Skeletal muscle satellite cell (primary cell): Measurements from ENCODE around the gene CA4.

Source experiments
- H3K27me3 ChIP-seq: 2 replicates; pipeline ENCODE4 v1.7.0; 2013; ENCODE audit warnings: low read length; ENCODE audit not compliant: control insufficient read depth, insufficient read depth
- H3K36me3 ChIP-seq: 2 replicates; pipeline ENCODE4 v1.7.0; 2013; ENCODE audit warnings: mild to moderate bottlenecking, control low read depth, low read length; ENCODE audit not compliant: insufficient read depth
- H3K4me1 ChIP-seq: 2 replicates; pipeline ENCODE4 v1.7.0; 2013; ENCODE audit warnings: low read length; ENCODE audit not compliant: control insufficient read depth, insufficient read depth
- H3K4me2 ChIP-seq: 2 replicates; pipeline ENCODE4 v1.7.0; 2013; ENCODE audit warnings: mild to moderate bottlenecking, low read length
- H3K4me3 ChIP-seq: 2 replicates; pipeline ENCODE4 v1.7.0; 2013; ENCODE audit warnings: low read length
- H3K9ac ChIP-seq: 2 replicates; pipeline ENCODE4 v1.7.0; 2013; ENCODE audit warnings: mild to moderate bottlenecking, low read depth, low read length, moderate library complexity
- H3K9me3 ChIP-seq: replicated peaks from 2 replicates; pipeline ENCODE4 v1.7.0; 2013; ENCODE audit warnings: mild to moderate bottlenecking, control low read depth, low read length

The CA4 gene

GRCh38 chr17:60160829-60161501 is 11.2 kb downstream of the CA4 start:
- Histone ChIP-seq H3K9ac (no peak overlapping the region), H3K4me2 (no peak overlapping the region), H3K9me3 (no peaks in the 10 kb centered on the region), H3K4me3 (no peak overlapping the region), H3K36me3 (no peaks in the 10 kb centered on the region), H3K4me1 (no peaks in the 10 kb centered on the region), H3K27me3 (peaks cover 48% of the 10 kb centered on the region)

GRCh38 chr17:60161598-60162330 is 12.0 kb downstream of the CA4 start:
- no peaks in the 10 kb centered on the region for H3K36me3 ChIP-seq
- no peak overlapping the region for H3K4me2 ChIP-seq
- H3K4me3 ChIP-seq = no peak overlapping the region
- peaks cover 41% of the 10 kb centered on the region for H3K27me3 ChIP-seq
- H3K9ac ChIP-seq = no peak overlapping the region
- no peaks in the 10 kb centered on the region for H3K9me3 ChIP-seq
- H3K4me1 ChIP-seq = no peaks in the 10 kb centered on the region

- H3K4me2 ChIP-seq = no peak overlapping the region
- no peak overlapping the region for H3K4me3 ChIP-seq
- no peaks in the 10 kb centered on the region for H3K4me1 ChIP-seq
- H3K36me3 ChIP-seq = no peaks in the 10 kb centered on the region
- no peak overlapping the region for H3K9ac ChIP-seq
- H3K27me3 ChIP-seq = peaks cover 39% of the 10 kb centered on the region
- H3K9me3 ChIP-seq = no peaks in the 10 kb centered on the region
Observed at GRCh38 chr17:60163108-60163784, 13.5 kb downstream of the CA4 start.

- H3K4me2 ChIP-seq = no peak overlapping the region
- H3K9me3 ChIP-seq = no peaks in the 10 kb centered on the region
- peaks cover 30% of the 10 kb centered on the region for H3K27me3 ChIP-seq
- H3K9ac ChIP-seq = no peak overlapping the region
- no peaks in the 10 kb centered on the region for H3K36me3 ChIP-seq
- no peak overlapping the region for H3K4me3 ChIP-seq
- H3K4me1 ChIP-seq = no peaks in the 10 kb centered on the region
Observed at GRCh38 chr17:60164164-60164563, 14.4 kb downstream of the CA4 start.

GRCh38 chr17:60164697-60165096 is 14.9 kb downstream of the CA4 start:
- H3K36me3 ChIP-seq = no peaks in the 10 kb centered on the region
- no peak overlapping the region for H3K4me2 ChIP-seq
- no peaks in the 10 kb centered on the region for H3K4me1 ChIP-seq
- no peak overlapping the region for H3K9ac ChIP-seq
- no peak overlapping the region for H3K4me3 ChIP-seq
- H3K27me3 ChIP-seq = peaks cover 25% of the 10 kb centered on the region
- H3K9me3 ChIP-seq = no peaks in the 10 kb centered on the region

GRCh38 chr17:60165223-60165622 is 15.4 kb downstream of the CA4 start:
- H3K9ac ChIP-seq = no peak overlapping the region
- no peaks in the 10 kb centered on the region for H3K36me3 ChIP-seq
- peaks cover 20% of the 10 kb centered on the region for H3K27me3 ChIP-seq
- H3K4me2 ChIP-seq = no peak overlapping the region
- no peaks in the 10 kb centered on the region for H3K9me3 ChIP-seq
- peaks cover 5% of the 10 kb centered on the region for H3K4me1 ChIP-seq
- no peak overlapping the region for H3K4me3 ChIP-seq

- H3K36me3 ChIP-seq = no peaks in the 10 kb centered on the region
- no peak overlapping the region for H3K4me2 ChIP-seq
- H3K27me3 ChIP-seq = peaks cover 18% of the 10 kb centered on the region
- H3K9me3 ChIP-seq = no peaks in the 10 kb centered on the region
- no peak overlapping the region for H3K4me3 ChIP-seq
- peaks cover 11% of the 10 kb centered on the region for H3K4me1 ChIP-seq
- no peak overlapping the region for H3K9ac ChIP-seq
Observed at GRCh38 chr17:60165971-60166370, 16.2 kb downstream of the CA4 start.

GRCh38 chr17:60167065-60167741 is 17.4 kb downstream of the CA4 start:
- Histone ChIP-seq H3K36me3 (peaks cover 5% of the 10 kb centered on the region), H3K9ac (no peak overlapping the region), H3K27me3 (peaks cover 15% of the 10 kb centered on the region), H3K4me3 (no peak overlapping the region), H3K4me1 (peaks cover 11% of the 10 kb centered on the region), H3K4me2 (no peak overlapping the region), H3K9me3 (no peaks in the 10 kb centered on the region)

- peaks cover 12% of the 10 kb centered on the region for H3K27me3 ChIP-seq
- no peaks in the 10 kb centered on the region for H3K9me3 ChIP-seq
- H3K36me3 ChIP-seq = peaks cover 5% of the 10 kb centered on the region
- H3K4me3 ChIP-seq = no peak overlapping the region
- no peak overlapping the region for H3K4me2 ChIP-seq
- H3K9ac ChIP-seq = no peak overlapping the region
- peaks cover 11% of the 10 kb centered on the region for H3K4me1 ChIP-seq
Observed at GRCh38 chr17:60168654-60169053, 18.9 kb downstream of the CA4 start.

DNA sequence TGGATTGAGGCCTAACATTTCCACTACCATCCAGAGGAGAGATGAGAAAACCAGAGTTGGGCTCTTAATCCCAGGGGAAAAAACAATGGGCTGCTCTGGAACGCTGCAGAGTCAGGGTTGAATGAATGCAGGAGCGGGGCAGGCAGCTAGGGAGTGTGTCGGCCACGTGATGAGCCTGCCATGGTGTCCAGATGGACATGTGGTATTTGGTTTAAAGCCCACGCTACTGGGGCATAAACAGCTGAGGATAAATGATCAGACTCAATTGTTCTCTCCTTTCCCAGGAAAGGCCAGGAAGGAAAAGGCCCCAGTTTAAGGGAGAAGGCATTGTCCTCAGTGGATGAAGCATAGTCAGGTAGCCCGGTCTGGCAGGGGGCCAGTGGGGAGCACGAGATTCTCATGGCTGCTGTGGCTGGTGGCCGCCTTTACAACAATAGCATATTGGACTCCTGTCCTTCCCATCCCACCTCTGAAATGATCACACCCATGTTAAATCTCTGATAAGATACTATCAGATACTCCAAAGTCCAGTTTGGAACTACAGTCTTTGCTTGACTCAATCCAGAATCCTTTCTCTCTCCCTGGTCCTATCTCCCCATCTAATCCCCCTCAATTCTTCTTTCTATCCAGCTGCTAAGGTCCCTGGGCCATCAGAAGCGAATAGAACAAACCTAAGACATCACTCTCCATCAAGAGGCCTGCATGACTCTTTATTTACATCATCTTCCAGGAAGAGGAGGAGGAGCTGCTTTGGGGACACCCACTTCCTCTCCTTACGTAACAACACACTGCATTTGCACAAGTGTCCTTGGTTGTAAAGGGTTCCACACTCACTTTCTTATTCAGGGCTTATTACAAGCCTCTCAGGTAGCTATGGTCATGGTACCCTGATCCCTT is 20.4 kb downstream of the CA4 start:
- Histone ChIP-seq H3K9ac (no peak overlapping the region), H3K9me3 (no peaks in the 10 kb centered on the region), H3K4me3 (no peak overlapping the region), H3K27me3 (peaks cover 12% of the 10 kb centered on the region), H3K36me3 (peaks cover 5% of the 10 kb centered on the region), H3K4me2 (no peak overlapping the region), H3K4me1 (peaks cover 11% of the 10 kb centered on the region)
